Panc1 (cell line): ENCODE measurements around the gene GTF3A. TPM values are rescaled to one million over a fixed set of nuclear protein-coding genes. Genes with fewer than 3 reads are reported as not detected.

Experiments used
- ATAC-seq: fragments of 200-7000 bp; cut with Tn5 transposase; 2 replicates; pipeline ENCODE4 v1.9.1; 2020; ENCODE audit warnings: mild to moderate bottlenecking, moderate library complexity
- BruUV-seq: library from RNA; stranded (reverse); fragments of 400-500 nt; replicated peaks from 2 replicates; lab custom pipeline; 2021; lab: Mats Ljungman, UMichigan
- CTCF ChIA-PET: fragments of 300-600 bp; sonication (Branson Sonifier 250); formaldehyde crosslinking; loops from one replicate; lab custom pipeline; 2022; ENCODE audit warnings: antibody characterized with exemption; lab: Charles Lee
- POLR2A ChIA-PET: fragments of 300-600 bp; sonication (Branson Sonifier 250); formaldehyde crosslinking; loops from one replicate; lab custom pipeline; 2022; ENCODE audit warnings: antibody characterized with exemption; lab: Charles Lee
- DNase-seq: peaks from one replicate; pipeline ENCODE4 v3.0.0-alpha.2; 2010; ENCODE audit warnings: low read depth, low spot score
- H3K27ac ChIP-seq: 2 replicates; pipeline ENCODE4 v1.5.1; 2011; ENCODE audit warnings: mild to moderate bottlenecking, low read length, inconsistent platforms
- H3K27me3 ChIP-seq: fragments of 200-500 bp; sonication (Bioruptor generic); 2 replicates; pipeline ENCODE4 v1.6.0; 2014; ENCODE audit warnings: low read length, inconsistent platforms; ENCODE audit not compliant: control insufficient read depth, insufficient read depth
- H3K36me3 ChIP-seq: fragments of 200-500 bp; sonication (Bioruptor generic); 2 replicates; pipeline ENCODE4 v1.5.1; 2014; ENCODE audit warnings: inconsistent platforms, mild to moderate bottlenecking, low read length, moderate library complexity; ENCODE audit not compliant: control insufficient read depth, insufficient read depth
- H3K4me1 ChIP-seq: 2 replicates; pipeline ENCODE4 v1.5.1; 2011; ENCODE audit warnings: inconsistent platforms, mild to moderate bottlenecking, low read length, moderate library complexity; ENCODE audit not compliant: control insufficient read depth, insufficient read depth
- H3K4me3 ChIP-seq, 2 experiments: 2 replicates each; pipeline ENCODE4 v1.5.1; 2011 to 2012; ENCODE audit warnings: low read depth in 2 of 2, low read length in 2 of 2, mild to moderate bottlenecking in 2 of 2, inconsistent platforms in 1 of 2, moderate library complexity in 1 of 2
- H3K9me3 ChIP-seq: fragments of 200-500 bp; sonication (Bioruptor generic); 2 replicates; pipeline ENCODE4 v1.5.1; 2014; ENCODE audit warnings: low read depth, mild to moderate bottlenecking, inconsistent platforms, low read length, moderate library complexity; ENCODE audit not compliant: control insufficient read depth, insufficient read depth
- POLR2AphosphoS5 ChIP-seq: IDR thresholded peaks from 2 replicates; pipeline ENCODE4 v1.6.1; 2012; ENCODE audit warnings: mild to moderate bottlenecking, low read depth, low read length, moderate library complexity
- SIN3A ChIP-seq: IDR thresholded peaks from 2 replicates; pipeline ENCODE4 v1.6.1; 2012; ENCODE audit warnings: low read depth, mild to moderate bottlenecking, low read length, moderate library complexity, borderline replicate concordance; ENCODE audit not compliant: insufficient read depth
- TCF7L2 ChIP-seq: IDR thresholded peaks from 2 replicates; pipeline ENCODE4 v1.6.1; 2011; ENCODE audit warnings: mild to moderate bottlenecking, low read depth, low read length, inconsistent platforms
- in situ Hi-C: cut with HindIII; loops from 2 replicates; pipeline ENCODE4 v1.10.0; 2016; ENCODE audit warnings: low sequenced_read_pairs, low pct_unique_long_range_greater_than_20kb
- intact Hi-C: fragments of 100-400 bp; cut with micrococcal nuclease; formaldehyde crosslinking; loops from one replicate; pipeline ENCODE4 v1.10.0; 2022; ENCODE audit not compliant: unreplicated experiment
- total RNA-seq: library from RNA; stranded (reverse); gene quantifications from one replicate; pipeline ENCODE4 v1.2.1, GENCODE V29; 2021; ENCODE audit not compliant: unreplicated experiment
- TF ChIP-seq, protein P1 (sequence below): fragments of 450-650 bp; IDR thresholded peaks from 2 replicates; pipeline ENCODE4 v1.5.1; 2017; ENCODE audit warnings: mild to moderate bottlenecking
- TF ChIP-seq, protein P2 (sequence below), 2 experiments: IDR thresholded peaks; 2 replicates each; pipeline ENCODE4 v1.6.1; 2011 to 2012; ENCODE audit warnings: low read depth in 2 of 2, control low read depth in 1 of 2, low read length in 1 of 2, mild to moderate bottlenecking in 1 of 2, moderate library complexity in 1 of 2; ENCODE audit not compliant: insufficient read depth in 1 of 2

Gene GTF3A
- total RNA-seq, 1 experiment from 2014 or later, result 111 TPM

GRCh38 chr13:27408074-27408473, 16.3 kb upstream of the GTF3A start:
- Histone ChIP-seq H3K4me1 (peaks cover 5% of the 10 kb centered on the region; the same call in 1 of the 2 replicates), H3K4me3 (no peak overlapping the region), H3K9me3 (no peaks in the 10 kb centered on the region), H3K36me3 (no peaks in the 10 kb centered on the region), H3K27ac (no peak overlapping the region), H3K27me3 (0 out of 2 replicates have a peak, but pooled peaks cover 3% of the 10 kb centered on the region)
- intact Hi-C loops (no loop called here), in situ Hi-C loops (no loop called here)
- no peak for TF ChIP-seq TCF7L2
- no peak for TF ChIP-seq SIN3A
- TF ChIP-seq POLR2AphosphoS5, result no peak
- TF ChIP-seq, protein P1, sequence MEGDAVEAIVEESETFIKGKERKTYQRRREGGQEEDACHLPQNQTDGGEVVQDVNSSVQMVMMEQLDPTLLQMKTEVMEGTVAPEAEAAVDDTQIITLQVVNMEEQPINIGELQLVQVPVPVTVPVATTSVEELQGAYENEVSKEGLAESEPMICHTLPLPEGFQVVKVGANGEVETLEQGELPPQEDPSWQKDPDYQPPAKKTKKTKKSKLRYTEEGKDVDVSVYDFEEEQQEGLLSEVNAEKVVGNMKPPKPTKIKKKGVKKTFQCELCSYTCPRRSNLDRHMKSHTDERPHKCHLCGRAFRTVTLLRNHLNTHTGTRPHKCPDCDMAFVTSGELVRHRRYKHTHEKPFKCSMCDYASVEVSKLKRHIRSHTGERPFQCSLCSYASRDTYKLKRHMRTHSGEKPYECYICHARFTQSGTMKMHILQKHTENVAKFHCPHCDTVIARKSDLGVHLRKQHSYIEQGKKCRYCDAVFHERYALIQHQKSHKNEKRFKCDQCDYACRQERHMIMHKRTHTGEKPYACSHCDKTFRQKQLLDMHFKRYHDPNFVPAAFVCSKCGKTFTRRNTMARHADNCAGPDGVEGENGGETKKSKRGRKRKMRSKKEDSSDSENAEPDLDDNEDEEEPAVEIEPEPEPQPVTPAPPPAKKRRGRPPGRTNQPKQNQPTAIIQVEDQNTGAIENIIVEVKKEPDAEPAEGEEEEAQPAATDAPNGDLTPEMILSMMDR, result no peak
- TF ChIP-seq, protein P2, sequence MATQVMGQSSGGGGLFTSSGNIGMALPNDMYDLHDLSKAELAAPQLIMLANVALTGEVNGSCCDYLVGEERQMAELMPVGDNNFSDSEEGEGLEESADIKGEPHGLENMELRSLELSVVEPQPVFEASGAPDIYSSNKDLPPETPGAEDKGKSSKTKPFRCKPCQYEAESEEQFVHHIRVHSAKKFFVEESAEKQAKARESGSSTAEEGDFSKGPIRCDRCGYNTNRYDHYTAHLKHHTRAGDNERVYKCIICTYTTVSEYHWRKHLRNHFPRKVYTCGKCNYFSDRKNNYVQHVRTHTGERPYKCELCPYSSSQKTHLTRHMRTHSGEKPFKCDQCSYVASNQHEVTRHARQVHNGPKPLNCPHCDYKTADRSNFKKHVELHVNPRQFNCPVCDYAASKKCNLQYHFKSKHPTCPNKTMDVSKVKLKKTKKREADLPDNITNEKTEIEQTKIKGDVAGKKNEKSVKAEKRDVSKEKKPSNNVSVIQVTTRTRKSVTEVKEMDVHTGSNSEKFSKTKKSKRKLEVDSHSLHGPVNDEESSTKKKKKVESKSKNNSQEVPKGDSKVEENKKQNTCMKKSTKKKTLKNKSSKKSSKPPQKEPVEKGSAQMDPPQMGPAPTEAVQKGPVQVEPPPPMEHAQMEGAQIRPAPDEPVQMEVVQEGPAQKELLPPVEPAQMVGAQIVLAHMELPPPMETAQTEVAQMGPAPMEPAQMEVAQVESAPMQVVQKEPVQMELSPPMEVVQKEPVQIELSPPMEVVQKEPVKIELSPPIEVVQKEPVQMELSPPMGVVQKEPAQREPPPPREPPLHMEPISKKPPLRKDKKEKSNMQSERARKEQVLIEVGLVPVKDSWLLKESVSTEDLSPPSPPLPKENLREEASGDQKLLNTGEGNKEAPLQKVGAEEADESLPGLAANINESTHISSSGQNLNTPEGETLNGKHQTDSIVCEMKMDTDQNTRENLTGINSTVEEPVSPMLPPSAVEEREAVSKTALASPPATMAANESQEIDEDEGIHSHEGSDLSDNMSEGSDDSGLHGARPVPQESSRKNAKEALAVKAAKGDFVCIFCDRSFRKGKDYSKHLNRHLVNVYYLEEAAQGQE (IDR thresholded peaks at IDR 0.05; ENCODE audit: insufficient read depth in 1 of 2, low read depth in 2 of 2, low read length in 1 of 2), result no peak
- ChIA-PET CTCF (no interaction called here), POLR2A (no interaction called here)
- BruUV-seq, result no TSS peak
- DNase-seq (no peak), ATAC-seq (no peak)

- in situ Hi-C loops, result no loop called here
- H3K4me1 ChIP-seq, result no peaks in the 10 kb centered on the region
- H3K4me3 ChIP-seq, result no peak overlapping the region
- POLR2A ChIA-PET, result interaction anchor here (0.5 kb wide), 1 partner anchor 314 kb away, joined by 3 read pairs; no protein-coding TSS in a partner anchor
- BruUV-seq, result no TSS peak
- CTCF ChIA-PET, result no interaction called here
- intact Hi-C loops, result no loop called here
- H3K27me3 ChIP-seq, result 0 out of 2 replicates have a peak, but pooled peaks cover 5% of the 10 kb centered on the region
- TF ChIP-seq SIN3A (no peak), POLR2AphosphoS5 (no peak), TCF7L2 (no peak)
- TF ChIP-seq, protein P2 (IDR thresholded peaks at IDR 0.05; ENCODE audit: insufficient read depth in 1 of 2, low read depth in 2 of 2, low read length in 1 of 2), result no peak
- TF ChIP-seq, protein P1, result no peak
- no peak for DNase-seq
- no peak for ATAC-seq
- no peak overlapping the region for H3K27ac ChIP-seq
- H3K9me3 ChIP-seq, result no peaks in the 10 kb centered on the region
- no peaks in the 10 kb centered on the region for H3K36me3 ChIP-seq
These were observed 15.4 kb upstream of the GTF3A start for GRCh38 chr13:27409013-27409412.
